GM23338 (cell line): ENCODE measurements around the gene SPEM3. TPM values are rescaled to one million over a fixed set of nuclear protein-coding genes. Genes with fewer than 3 reads are reported as not detected.

ENCODE experiments used
- ATAC-seq: fragments of 200-7000 bp; cut with Tn5 transposase; 3 replicates; pipeline ENCODE4 v1.9.1; 2020
- DNase-seq: peaks from one replicate; pipeline ENCODE4 v3.0.0-alpha.2; 2015; ENCODE audit warnings: low spot score
- H2AFZ ChIP-seq: fragments of 200-600 bp; sonication (generic); 2 replicates; pipeline ENCODE4 v1.8.0; 2016; ENCODE audit warnings: antibody characterized with exemption, mild to moderate bottlenecking, moderate library complexity
- H3F3A ChIP-seq: fragments of 200-600 bp; sonication (generic); replicated peaks from 2 replicates; pipeline ENCODE4 v1.8.0; 2017; ENCODE audit warnings: antibody characterized with exemption, mixed run types, low read depth
- H3K27ac ChIP-seq: fragments of 200-600 bp; sonication (generic); 2 replicates; pipeline ENCODE4 v1.6.1; 2016; ENCODE audit warnings: low read depth
- H3K27me3 ChIP-seq: fragments of 200-600 bp; sonication (generic); 2 replicates; pipeline ENCODE4 v1.8.0; 2016; ENCODE audit warnings: mild to moderate bottlenecking, mixed run types, moderate library complexity; ENCODE audit not compliant: insufficient read depth
- H3K36me3 ChIP-seq: fragments of 200-600 bp; sonication (generic); 2 replicates; pipeline ENCODE4 v1.8.0; 2016; ENCODE audit warnings: mild to moderate bottlenecking; ENCODE audit not compliant: insufficient read depth
- H3K4me1 ChIP-seq: fragments of 200-600 bp; sonication (generic); 2 replicates; pipeline ENCODE4 v1.8.0; 2016; ENCODE audit warnings: mild to moderate bottlenecking, moderate library complexity; ENCODE audit not compliant: insufficient read depth
- H3K4me2 ChIP-seq: fragments of 200-600 bp; sonication (generic); 2 replicates; pipeline ENCODE4 v1.7.1; 2017; ENCODE audit warnings: mixed run types
- H3K4me3 ChIP-seq: fragments of 200-600 bp; sonication (generic); 2 replicates; pipeline ENCODE4 v1.6.1; 2016; ENCODE audit warnings: mixed run types
- H3K79me2 ChIP-seq: fragments of 200-600 bp; sonication (generic); replicated peaks from 2 replicates; pipeline ENCODE4 v1.8.0; 2017; ENCODE audit warnings: mild to moderate bottlenecking; ENCODE audit not compliant: insufficient read depth
- H3K9me2 ChIP-seq: fragments of 200-600 bp; sonication (generic); 2 replicates; pipeline ENCODE4 v1.8.0; 2017; ENCODE audit not compliant: insufficient read depth
- H4K20me1 ChIP-seq: fragments of 200-600 bp; sonication (generic); replicated peaks from 2 replicates; pipeline ENCODE4 v1.8.0; 2017; ENCODE audit warnings: mild to moderate bottlenecking; ENCODE audit not compliant: insufficient read depth
- H3K27ac Mint-ChIP-seq: 2 replicates; pipeline ENCODE4 v1.8.0; 2020; ENCODE audit warnings: inconsistent platforms, mild to moderate bottlenecking, moderate library complexity, mixed read lengths
- H3K27me3 Mint-ChIP-seq: 3 replicates; pipeline ENCODE4 v1.8.0; 2022; ENCODE audit warnings: low read depth, mild to moderate bottlenecking, moderate library complexity, mixed read lengths, inconsistent platforms; ENCODE audit not compliant: insufficient read depth, poor library complexity
- H3K36me3 Mint-ChIP-seq: 3 replicates; pipeline ENCODE4 v1.8.0; 2021; ENCODE audit warnings: low read depth, mild to moderate bottlenecking, inconsistent platforms, moderate library complexity, mixed read lengths
- H3K4me1 Mint-ChIP-seq: 3 replicates; pipeline ENCODE4 v1.8.0; 2020; ENCODE audit warnings: mild to moderate bottlenecking, inconsistent platforms, mixed read lengths
- H3K4me3 Mint-ChIP-seq: 3 replicates; pipeline ENCODE4 v1.8.0; 2021; ENCODE audit warnings: moderate library complexity, mild to moderate bottlenecking, inconsistent platforms, mixed read lengths
- H3K9me3 Mint-ChIP-seq: 3 replicates; pipeline ENCODE4 v1.8.0; 2020; ENCODE audit warnings: moderate library complexity, mild to moderate bottlenecking, inconsistent platforms, mixed read lengths
- CREB1 ChIP-seq: fragments of 250-450 bp; sonication (Bioruptor Pico); IDR thresholded peaks from 2 replicates; pipeline ENCODE4 v1.5.0; 2020; ENCODE audit warnings: low read depth, mild to moderate bottlenecking, moderate library complexity
- EZH2 ChIP-seq: fragments of 200-600 bp; sonication (generic); IDR thresholded peaks from one replicate; pipeline ENCODE4 v1.8.0; 2017; ENCODE audit warnings: antibody characterized with exemption, mild to moderate bottlenecking, low read depth; ENCODE audit not compliant: unreplicated experiment
- POLR2AphosphoS5 ChIP-seq: IDR thresholded peaks from 2 replicates; pipeline ENCODE4 v1.6.1; 2016; ENCODE audit warnings: antibody characterized with exemption, low read depth
- STAT1 ChIP-seq: IDR thresholded peaks from one replicate; pipeline ENCODE4 v1.6.1; 2016; ENCODE audit warnings: antibody characterized with exemption; ENCODE audit not compliant: unreplicated experiment
- ZNF114 ChIP-seq: fragments of 250-450 bp; sonication (Bioruptor Pico); IDR thresholded peaks from 2 replicates; pipeline ENCODE4 v1.5.0; 2020; ENCODE audit warnings: mild to moderate bottlenecking, moderate library complexity
- ZNF331 ChIP-seq: fragments of 250-450 bp; sonication (Bioruptor Pico); IDR thresholded peaks from 2 replicates; pipeline ENCODE4 v1.5.0; 2020; ENCODE audit warnings: low read depth, mild to moderate bottlenecking, moderate library complexity
- polyA plus RNA-seq: library from polyadenylated mRNA; unstranded; fragments of >200 nt; fragmentation: Nextera tagmentation; extraction: Ambion mirVana; gene quantifications from 2 replicates; pipeline ENCODE4 v1.2.1, GENCODE V29; 2016
- total RNA-seq: library from RNA; depleted of rRNA; stranded (reverse); fragments of >200 nt; shearing (Covaris generic); gene quantifications from 2 replicates; pipeline ENCODE4 v1.2.3, GENCODE V29; 2014
- TF ChIP-seq, protein P1 (sequence below), 2 experiments: fragments of 200-600 bp in 1 of 2; sonication (generic) in 1 of 2; conservative IDR thresholded peaks; 2 replicates each; pipeline versions ENCODE4 v1.5.1 to v1.6.1; 2016 to 2017; ENCODE audit warnings: antibody characterized with exemption in 2 of 2, low read depth in 2 of 2, mild to moderate bottlenecking in 2 of 2, moderate library complexity in 1 of 2
- TF ChIP-seq, protein P2 (sequence below): IDR thresholded peaks from 2 replicates; pipeline ENCODE4 v1.6.1; 2016; ENCODE audit warnings: antibody characterized with exemption
- TF ChIP-seq, protein P3 (sequence below): fragments of 250-450 bp; sonication (Bioruptor Pico); IDR thresholded peaks from 2 replicates; pipeline ENCODE4 v1.5.0; 2020; ENCODE audit warnings: mild to moderate bottlenecking, moderate library complexity

The SPEM3 gene
- total and polyA plus RNA-seq, 2 experiments from 2014 or later, result not detected

DNA sequence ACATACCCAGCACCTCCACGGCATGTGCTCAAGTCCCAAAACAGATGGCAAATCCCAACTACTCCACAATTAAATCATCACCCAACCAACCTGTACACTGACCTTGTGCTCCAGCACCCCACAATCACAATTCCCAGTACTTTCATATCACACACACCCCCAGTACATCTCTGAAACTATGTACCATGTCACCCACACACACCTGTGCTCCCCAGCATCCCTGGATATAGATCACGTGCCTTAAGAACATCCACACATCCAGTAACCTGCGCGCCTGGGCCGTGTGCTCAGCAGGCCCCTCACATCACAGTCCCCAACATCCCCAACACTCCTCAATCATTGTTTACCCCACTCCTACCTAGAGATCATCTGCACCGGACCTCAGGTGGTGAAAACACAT lies 18.9 kb upstream of the SPEM3 start:
- H2AFZ ChIP-seq, result no peak overlapping the region
- H3K27me3 ChIP-seq, result no peaks in the 10 kb centered on the region
- H3K4me3 ChIP-seq, result no peak overlapping the region
- no peak overlapping the region for H3K4me2 ChIP-seq
- Mint-ChIP-seq H3K36me3 (peaks cover 21% of the 10 kb centered on the region), H3K4me3 (no peak overlapping the region; the same call in 2 of the 3 replicates), H3K4me1 (peaks cover 36% of the 10 kb centered on the region), H3K27ac (no peak overlapping the region), H3K27me3 (peaks cover 13% of the 10 kb centered on the region), H3K9me3 (no peaks in the 10 kb centered on the region)
- H3F3A ChIP-seq, result peaks cover 13% of the 10 kb centered on the region
- DNase-seq, result no peak
- ATAC-seq, result no peak
- peaks cover 22% of the 10 kb centered on the region for H3K4me1 ChIP-seq
- TF ChIP-seq, protein P1, sequence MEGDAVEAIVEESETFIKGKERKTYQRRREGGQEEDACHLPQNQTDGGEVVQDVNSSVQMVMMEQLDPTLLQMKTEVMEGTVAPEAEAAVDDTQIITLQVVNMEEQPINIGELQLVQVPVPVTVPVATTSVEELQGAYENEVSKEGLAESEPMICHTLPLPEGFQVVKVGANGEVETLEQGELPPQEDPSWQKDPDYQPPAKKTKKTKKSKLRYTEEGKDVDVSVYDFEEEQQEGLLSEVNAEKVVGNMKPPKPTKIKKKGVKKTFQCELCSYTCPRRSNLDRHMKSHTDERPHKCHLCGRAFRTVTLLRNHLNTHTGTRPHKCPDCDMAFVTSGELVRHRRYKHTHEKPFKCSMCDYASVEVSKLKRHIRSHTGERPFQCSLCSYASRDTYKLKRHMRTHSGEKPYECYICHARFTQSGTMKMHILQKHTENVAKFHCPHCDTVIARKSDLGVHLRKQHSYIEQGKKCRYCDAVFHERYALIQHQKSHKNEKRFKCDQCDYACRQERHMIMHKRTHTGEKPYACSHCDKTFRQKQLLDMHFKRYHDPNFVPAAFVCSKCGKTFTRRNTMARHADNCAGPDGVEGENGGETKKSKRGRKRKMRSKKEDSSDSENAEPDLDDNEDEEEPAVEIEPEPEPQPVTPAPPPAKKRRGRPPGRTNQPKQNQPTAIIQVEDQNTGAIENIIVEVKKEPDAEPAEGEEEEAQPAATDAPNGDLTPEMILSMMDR (conservative IDR thresholded peaks at IDR 0.05; ENCODE audit: low read depth in 2 of 2), result no peak
- TF ChIP-seq ZNF331 (CRISPR knock-in tag) (no peak), POLR2AphosphoS5 (no peak), CREB1 (CRISPR knock-in tag) (no peak), ZNF114 (no peak), EZH2 (no peak), STAT1 (no peak)
- TF ChIP-seq, protein P2, sequence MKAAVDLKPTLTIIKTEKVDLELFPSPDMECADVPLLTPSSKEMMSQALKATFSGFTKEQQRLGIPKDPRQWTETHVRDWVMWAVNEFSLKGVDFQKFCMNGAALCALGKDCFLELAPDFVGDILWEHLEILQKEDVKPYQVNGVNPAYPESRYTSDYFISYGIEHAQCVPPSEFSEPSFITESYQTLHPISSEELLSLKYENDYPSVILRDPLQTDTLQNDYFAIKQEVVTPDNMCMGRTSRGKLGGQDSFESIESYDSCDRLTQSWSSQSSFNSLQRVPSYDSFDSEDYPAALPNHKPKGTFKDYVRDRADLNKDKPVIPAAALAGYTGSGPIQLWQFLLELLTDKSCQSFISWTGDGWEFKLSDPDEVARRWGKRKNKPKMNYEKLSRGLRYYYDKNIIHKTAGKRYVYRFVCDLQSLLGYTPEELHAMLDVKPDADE, result no peak
- no peak overlapping the region for H3K27ac ChIP-seq
- H4K20me1 ChIP-seq, result no peaks in the 10 kb centered on the region; the same call in 1 of the 2 replicates
- no peaks in the 10 kb centered on the region; the same call in 1 of the 2 replicates for H3K36me3 ChIP-seq
- H3K9me2 ChIP-seq, result no peaks in the 10 kb centered on the region
- peaks cover 8% of the 10 kb centered on the region; the same call in 1 of the 2 replicates for H3K79me2 ChIP-seq

DNA sequence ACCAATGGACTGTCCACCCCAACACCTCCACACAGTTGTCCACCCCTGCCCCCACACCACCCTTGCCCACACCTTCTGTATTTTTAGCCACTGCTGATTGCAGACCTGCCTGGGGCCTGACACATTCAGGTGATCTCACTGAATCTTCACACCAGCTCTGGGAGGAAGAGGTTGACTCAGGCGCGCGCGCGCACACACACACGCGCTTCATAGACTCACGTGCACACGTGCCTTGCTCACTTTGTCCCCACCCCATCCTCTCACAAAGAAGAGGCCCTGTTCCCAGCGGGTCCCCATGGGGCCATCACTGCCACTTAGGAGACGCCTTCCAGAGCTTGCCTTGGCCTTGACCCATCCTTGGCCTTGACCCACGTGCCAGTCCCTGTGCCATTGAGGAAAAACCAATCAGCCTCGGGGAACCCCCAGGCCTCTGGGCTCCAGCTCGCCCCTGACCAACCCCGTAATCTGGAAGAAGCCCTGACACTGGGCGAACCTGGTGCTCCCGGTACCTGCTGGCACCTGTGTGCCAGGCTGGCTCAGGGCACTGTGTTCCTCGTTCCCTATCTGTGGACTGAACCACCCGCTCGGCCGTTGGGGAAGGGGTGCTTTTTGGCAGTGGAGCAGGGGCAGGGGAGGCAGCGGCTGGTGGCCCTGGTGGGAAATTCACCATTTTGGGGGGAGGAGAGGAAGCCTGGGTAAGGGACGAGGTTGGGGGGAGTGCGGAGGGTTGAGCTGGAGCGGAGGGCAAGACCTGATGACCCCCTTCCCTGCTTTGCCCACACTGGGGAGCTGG lies 17.8 kb upstream of the SPEM3 start:
- Histone ChIP-seq H3K4me3 (no peak overlapping the region), H3K36me3 (no peaks in the 10 kb centered on the region; the same call in 1 of the 2 replicates), H4K20me1 (no peaks in the 10 kb centered on the region; the same call in 1 of the 2 replicates), H3K27me3 (no peaks in the 10 kb centered on the region), H3K79me2 (peaks cover 5% of the 10 kb centered on the region; the same call in 1 of the 2 replicates), H2AFZ (no peak overlapping the region), H3K27ac (no peak overlapping the region), H3K4me1 (peaks cover 19% of the 10 kb centered on the region), H3F3A (peaks cover 10% of the 10 kb centered on the region), H3K9me2 (no peaks in the 10 kb centered on the region), H3K4me2 (no peak overlapping the region)
- Mint-ChIP-seq H3K36me3 (peaks cover 28% of the 10 kb centered on the region), H3K27me3 (peaks cover 16% of the 10 kb centered on the region), H3K4me1 (peaks cover 33% of the 10 kb centered on the region), H3K4me3 (no peak overlapping the region), H3K9me3 (no peaks in the 10 kb centered on the region), H3K27ac (no peak overlapping the region; the same call in 1 of the 2 replicates)
- ATAC-seq, result no peak
- DNase-seq, result no peak
- TF ChIP-seq, protein P1 (conservative IDR thresholded peaks at IDR 0.05; ENCODE audit: low read depth in 2 of 2), result no peak
- TF ChIP-seq, protein P3, sequence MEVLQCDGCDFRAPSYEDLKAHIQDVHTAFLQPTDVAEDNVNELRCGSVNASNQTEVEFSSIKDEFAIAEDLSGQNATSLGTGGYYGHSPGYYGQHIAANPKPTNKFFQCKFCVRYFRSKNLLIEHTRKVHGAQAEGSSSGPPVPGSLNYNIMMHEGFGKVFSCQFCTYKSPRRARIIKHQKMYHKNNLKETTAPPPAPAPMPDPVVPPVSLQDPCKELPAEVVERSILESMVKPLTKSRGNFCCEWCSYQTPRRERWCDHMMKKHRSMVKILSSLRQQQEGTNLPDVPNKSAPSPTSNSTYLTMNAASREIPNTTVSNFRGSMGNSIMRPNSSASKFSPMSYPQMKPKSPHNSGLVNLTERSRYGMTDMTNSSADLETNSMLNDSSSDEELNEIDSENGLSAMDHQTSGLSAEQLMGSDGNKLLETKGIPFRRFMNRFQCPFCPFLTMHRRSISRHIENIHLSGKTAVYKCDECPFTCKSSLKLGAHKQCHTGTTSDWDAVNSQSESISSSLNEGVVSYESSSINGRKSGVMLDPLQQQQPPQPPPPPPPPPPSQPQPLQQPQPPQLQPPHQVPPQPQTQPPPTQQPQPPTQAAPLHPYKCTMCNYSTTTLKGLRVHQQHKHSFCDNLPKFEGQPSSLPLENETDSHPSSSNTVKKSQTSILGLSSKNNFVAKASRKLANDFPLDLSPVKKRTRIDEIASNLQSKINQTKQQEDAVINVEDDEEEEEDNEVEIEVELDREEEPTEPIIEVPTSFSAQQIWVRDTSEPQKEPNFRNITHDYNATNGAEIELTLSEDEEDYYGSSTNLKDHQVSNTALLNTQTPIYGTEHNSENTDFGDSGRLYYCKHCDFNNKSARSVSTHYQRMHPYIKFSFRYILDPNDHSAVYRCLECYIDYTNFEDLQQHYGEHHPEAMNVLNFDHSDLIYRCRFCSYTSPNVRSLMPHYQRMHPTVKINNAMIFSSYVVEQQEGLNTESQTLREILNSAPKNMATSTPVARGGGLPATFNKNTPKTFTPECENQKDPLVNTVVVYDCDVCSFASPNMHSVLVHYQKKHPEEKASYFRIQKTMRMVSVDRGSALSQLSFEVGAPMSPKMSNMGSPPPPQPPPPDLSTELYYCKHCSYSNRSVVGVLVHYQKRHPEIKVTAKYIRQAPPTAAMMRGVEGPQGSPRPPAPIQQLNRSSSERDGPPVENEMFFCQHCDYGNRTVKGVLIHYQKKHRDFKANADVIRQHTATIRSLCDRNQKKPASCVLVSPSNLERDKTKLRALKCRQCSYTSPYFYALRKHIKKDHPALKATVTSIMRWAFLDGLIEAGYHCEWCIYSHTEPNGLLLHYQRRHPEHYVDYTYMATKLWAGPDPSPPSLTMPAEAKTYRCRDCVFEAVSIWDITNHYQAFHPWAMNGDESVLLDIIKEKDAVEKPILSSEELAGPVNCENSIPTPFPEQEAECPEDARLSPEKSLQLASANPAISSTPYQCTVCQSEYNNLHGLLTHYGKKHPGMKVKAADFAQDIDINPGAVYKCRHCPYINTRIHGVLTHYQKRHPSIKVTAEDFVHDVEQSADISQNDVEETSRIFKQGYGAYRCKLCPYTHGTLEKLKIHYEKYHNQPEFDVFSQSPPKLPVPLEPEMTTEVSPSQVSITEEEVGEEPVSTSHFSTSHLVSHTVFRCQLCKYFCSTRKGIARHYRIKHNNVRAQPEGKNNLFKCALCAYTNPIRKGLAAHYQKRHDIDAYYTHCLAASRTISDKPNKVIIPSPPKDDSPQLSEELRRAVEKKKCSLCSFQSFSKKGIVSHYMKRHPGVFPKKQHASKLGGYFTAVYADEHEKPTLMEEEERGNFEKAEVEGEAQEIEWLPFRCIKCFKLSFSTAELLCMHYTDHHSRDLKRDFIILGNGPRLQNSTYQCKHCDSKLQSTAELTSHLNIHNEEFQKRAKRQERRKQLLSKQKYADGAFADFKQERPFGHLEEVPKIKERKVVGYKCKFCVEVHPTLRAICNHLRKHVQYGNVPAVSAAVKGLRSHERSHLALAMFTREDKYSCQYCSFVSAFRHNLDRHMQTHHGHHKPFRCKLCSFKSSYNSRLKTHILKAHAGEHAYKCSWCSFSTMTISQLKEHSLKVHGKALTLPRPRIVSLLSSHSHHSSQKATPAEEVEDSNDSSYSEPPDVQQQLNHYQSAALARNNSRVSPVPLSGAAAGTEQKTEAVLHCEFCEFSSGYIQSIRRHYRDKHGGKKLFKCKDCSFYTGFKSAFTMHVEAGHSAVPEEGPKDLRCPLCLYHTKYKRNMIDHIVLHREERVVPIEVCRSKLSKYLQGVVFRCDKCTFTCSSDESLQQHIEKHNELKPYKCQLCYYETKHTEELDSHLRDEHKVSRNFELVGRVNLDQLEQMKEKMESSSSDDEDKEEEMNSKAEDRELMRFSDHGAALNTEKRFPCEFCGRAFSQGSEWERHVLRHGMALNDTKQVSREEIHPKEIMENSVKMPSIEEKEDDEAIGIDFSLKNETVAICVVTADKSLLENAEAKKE (CRISPR knock-in tag), result no peak
